OCI-LY7 (cell line): ENCODE results near the gene CRTAC1.

Source experiments
- CTCF ChIP-seq: fragments of 200-600 bp; sonication (generic); conservative IDR thresholded peaks from 2 replicates; pipeline ENCODE4 v1.5.1; 2014; ENCODE audit warnings: mild to moderate bottlenecking, antibody characterized with exemption, low read length, moderate library complexity, mixed read lengths
- EZH2phosphoT487 ChIP-seq: fragments of 200-600 bp; sonication (generic); IDR thresholded peaks from 2 replicates; pipeline ENCODE4 v1.6.1; 2018; ENCODE audit warnings: low read depth, borderline replicate concordance, mild to moderate bottlenecking, mixed run types, antibody characterized with exemption, low read length, moderate library complexity, mixed read lengths

DNA sequence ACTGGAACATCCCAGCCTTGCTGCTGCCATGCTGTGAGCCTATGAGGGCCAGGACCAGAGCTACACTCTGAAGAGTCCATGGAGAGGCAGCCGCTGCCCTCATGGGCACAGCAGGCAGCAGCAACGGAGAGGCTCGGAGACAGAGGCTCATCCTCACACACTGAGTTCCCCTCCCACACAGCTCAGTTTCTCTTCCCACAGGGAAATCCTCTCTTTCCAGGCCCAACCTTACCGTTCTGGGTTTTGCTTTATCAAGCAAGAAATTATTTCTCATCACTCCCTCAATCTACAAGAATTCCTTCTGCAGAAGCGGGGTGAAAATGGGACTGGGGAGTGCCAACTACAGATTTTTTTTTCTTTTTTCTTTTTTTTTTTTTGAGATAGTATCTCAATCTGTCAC, 144.1 kb downstream of the CRTAC1 start:
- no peak for TF ChIP-seq CTCF
- no peak for TF ChIP-seq EZH2phosphoT487
